Cerebellar cortex (tissue), 1 donor: Measurements from ENCODE around the gene WFDC1.

Experiments used
- DNase-seq: peaks from one replicate; pipeline ENCODE4 v3.0.0-alpha.2; 2015; ENCODE audit warnings: low spot score

WFDC1 gene

DNA sequence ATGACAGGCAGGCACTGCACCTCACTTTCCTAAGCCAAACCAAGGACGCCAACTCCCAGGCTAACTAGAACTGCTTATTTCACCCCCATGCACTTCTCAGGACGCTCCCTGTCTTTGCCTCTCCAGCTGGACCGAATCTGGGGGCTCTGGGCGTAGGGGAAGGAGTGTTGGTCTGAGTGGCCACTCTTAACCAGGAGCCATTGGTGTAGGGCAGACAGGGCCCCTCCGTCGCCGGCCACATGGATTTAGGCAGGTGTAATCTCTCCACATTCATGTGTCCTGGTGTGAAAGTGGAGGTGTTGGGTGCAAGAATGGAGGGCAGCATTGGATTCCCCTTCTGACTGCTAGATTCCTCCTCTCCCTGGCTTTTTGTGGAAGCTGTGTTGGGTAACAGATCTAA lies 83.4 kb downstream of the WFDC1 start:
- DNase-seq, result no peak

DNA sequence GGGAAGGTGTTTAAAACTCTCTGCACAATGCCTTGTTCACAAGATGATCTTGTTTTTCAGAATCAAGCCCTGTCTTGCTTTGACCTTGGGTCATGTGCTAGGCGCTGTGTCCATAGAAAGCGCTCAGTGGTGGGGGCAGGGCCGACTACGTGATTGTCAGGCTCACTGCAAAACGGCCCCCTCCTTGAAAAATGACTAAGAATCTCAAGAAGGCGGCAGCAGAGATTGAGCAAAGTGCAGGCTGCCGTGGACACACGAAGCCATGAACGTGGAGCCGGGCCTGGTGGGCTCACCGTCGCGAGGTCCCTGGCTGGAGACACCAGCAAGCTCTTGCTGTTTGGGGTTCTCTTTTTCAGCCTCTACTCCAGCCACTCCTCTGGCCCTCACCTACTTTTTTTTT lies 83.9 kb downstream of the WFDC1 start:
- DNase-seq, result no peak

DNA sequence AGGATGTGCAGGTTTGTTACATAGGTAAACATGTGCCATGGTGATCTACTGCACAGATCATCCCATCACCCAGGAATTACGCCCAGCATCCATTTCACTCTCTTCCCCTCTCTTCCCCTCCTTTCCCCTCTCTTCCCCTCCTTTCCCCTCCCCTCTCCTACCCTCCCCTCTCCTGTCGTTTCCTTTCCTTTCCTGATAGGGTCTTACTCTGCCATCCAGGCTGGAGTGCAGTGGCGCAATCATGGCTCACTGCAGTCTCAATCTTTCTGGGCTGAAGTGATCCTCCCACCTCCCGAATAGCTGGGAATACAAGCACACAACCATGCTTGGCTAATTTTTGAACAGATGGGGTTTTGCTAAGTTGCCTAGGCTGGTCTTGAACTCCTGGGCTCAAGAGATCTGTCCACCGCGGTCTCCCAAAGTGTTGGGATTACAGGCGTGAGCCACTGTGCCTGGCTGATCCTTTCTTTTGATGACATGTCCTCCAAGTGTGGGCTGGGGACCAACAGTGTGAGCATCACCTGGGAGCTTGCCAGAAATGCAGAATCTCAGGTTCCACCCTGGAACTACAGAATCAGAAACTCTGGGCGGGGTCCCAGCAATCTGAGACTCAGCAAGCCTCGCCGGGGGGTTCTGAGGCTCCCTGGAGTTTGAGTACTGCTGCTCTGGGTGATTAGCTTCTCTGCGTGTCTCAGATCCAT lies 84.5 kb downstream of the WFDC1 start:
- DNase-seq, result no peak
